HG03571 (cell line): Measurements from ENCODE around the gene ZSCAN18.
"Not testable (repeated sequence)": the region's sequence is repeated elsewhere in the genome, so short reads cannot be mapped to it uniquely, and the experiment has no call there.

Experiments used
- ATAC-seq: cut with Tn5 transposase; IDR thresholded peaks from one replicate; pipeline ENCODE4 v1.9.1; 2021; ENCODE audit not compliant: unreplicated experiment

The ZSCAN18 gene

DNA sequence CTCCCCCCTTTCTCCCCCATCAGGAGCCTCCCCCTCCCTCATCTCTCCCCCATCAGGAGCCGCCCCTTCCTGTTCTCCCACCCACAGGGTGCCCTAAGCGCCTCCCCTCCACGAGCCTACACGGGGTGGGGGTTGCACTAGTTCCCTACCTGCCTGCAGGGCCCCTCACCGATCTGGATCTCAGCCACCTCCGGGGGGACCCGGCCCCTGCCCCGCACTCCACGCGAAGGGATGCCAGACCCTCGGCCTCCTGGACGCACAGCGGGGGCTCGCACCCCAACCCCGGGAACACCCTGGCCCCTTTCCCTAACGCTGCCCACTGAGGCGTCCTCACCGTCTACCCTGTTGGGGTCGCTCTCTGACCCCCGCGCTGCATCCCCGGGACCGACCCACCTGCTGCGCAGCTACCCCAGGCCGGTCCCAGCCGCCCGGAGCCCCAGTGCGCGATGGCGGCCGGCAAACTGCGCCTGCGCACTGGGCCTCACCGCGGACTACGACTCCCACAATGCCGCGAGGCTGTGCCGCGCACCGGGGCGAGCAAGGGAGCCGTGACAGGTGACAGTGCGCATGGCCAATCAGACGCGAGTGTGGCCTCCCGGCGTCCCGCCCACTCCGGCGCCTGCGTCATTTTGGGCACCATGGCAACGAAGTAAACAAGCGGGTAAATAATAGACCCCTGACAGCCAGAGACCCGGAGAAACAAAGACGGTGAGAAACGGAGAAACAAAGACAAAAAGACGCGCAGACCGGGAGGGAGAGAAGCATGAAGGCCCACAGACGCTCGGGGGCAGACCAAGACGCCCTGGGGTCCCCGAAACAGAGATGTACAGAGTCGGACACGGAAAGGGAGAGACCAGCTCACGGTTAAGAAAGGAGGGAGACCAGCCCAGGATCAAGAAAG lies at the start of gene ZSCAN18:
Gene ZSCAN18, minus strand, starts transcription at position 451 of the 901 bp plus-strand sequence. CDS start 7,964 bp downstream, outside the sequence.
- ATAC-seq: peak; percentile 59

GRCh38 chr19:58147475-58147874 lies 49.4 kb upstream of the ZSCAN18 start:
- ATAC-seq: not testable (repeated sequence)

DNA sequence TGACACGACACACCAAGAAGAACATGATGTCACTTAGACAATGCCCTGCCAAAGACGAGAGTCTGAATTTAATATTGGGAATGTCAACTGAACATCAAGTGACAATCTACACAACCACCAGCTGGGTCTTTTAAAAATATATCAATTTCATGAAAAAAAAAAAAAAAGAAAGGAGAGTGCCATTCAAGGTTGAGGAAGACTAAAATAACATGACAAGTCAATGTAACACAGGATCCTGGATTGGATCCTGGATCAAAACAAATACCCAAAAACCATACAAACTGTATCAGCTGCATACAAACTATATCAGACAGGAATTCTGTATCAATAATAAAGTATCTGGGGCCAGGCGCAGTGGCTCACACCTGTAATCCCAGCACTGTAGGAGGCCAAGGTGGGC lies 47.8 kb upstream of the ZSCAN18 start:
- no peak for ATAC-seq

- no peak for ATAC-seq
Observed at GRCh38 chr19:58134244-58134643, 36.2 kb upstream of the ZSCAN18 start.

DNA sequence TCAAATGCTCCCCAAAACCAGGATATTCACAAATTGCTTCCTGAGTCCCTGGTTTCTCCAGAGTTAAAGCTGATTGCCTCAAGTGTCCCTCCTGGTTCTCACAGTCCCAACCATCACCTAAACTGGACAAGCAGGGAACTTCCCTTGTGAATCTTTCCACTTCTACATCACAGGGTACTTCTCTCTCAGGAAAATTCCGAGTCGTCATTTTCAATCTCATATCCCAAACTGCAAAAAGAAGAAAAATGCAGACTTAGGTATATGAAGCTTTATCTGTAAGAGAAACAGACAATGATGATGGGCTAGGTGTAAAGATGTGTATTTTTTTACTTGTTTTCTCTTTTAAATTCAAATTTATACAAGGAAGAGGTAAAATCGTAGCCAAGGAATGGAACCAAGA lies 31.3 kb upstream of the ZSCAN18 start:
- no peak for ATAC-seq

DNA sequence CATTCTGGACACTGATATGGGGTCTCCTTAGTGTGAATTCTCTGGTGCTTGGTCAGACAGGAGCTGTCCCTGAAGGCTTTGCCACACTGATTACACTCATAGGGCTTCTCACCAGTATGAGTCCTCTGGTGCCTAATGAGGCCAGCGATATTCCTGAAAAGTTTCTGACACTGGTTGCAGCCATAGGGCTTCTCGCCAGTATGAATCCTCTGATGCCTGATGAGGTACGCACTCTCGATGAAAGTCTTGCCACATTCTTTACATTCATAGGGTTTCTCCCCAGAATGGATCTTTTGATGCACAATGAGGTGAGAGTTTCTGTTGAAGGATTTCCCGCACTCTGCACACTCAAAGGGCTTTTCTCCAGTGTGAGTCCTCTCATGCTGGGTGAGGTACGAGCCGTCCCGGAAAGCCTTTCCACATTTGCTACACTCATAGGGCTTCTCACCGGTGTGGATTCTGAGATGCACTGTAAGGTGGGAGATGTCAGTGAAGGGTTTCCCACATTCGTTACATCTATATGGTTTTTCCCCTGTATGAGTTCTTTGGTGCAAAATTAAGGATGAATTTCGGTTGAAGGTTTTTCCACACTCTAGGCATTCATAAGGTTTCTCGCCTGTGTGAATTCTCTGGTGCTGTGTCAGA lies 30.1 kb upstream of the ZSCAN18 start:
- no peak for ATAC-seq

DNA sequence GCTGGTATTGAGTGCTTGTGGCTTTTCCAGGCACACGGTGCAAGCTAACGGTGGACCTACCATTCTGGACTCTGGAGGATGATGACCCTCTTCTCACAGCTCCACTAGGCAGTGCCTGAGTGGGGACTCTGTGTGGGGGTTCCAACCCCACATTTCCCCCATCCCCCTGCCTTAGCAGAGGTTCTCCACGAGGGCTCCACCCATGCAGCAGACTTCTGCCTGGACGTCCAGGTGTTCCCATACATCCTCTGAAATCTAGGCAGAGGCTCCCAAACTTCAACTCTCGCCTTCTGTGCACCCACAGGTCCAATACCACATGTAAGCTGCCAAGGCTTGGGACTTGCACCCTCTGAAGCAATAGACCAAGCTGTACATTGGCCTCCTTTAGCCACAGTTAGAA lies 25.3 kb upstream of the ZSCAN18 start:
- no peak for ATAC-seq

- no peak for ATAC-seq
Observed at GRCh38 chr19:58118979-58119733, 21.1 kb upstream of the ZSCAN18 start.

GRCh38 chr19:58117841-58118575 lies 20.0 kb upstream of the ZSCAN18 start:
- ATAC-seq: no peak

GRCh38 chr19:58108546-58108817 lies 10.5 kb upstream of the ZSCAN18 start:
- ATAC-seq: no peak

- no peak for ATAC-seq
Observed at GRCh38 chr19:58107778-58108545, 9.9 kb upstream of the ZSCAN18 start.

DNA sequence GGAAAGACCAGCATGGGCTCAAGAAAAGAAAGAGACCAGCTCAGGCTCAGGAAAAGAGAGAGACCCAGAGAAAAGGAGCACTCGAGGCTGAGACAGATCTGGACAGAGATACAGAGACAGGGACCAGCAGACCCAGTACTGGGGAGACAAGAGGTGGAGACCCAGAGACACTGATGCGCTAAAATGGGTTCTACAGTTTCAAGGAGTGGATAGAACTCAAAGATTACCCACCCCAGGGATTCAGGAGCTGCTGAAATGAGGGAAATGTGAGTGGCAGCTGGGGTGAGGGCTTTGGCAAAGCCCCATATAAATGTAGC lies 609 bp upstream of the ZSCAN18 start:
- no peak for ATAC-seq

GRCh38 chr19:58097349-58097748 lies 682 bp downstream of the ZSCAN18 start:
- no peak for ATAC-seq

DNA sequence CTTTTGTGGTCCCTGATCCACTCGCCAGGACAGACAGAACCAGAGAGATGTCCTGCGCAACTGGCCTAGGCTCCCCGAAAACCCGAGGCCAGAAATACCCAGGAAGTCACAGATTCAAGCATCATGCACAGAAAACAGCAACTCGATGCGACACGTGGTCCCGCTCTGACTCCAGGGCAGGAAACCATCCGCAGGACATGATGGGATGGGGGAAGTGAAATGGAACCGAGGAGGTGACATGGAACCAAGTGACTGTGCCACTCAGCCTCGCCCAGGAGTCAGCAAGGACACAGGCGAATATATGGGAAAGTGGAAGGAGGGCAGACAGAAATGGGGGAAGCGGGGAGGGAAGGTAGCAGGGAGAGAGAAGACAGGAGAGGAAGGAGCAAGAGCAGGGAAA lies 1.1 kb downstream of the ZSCAN18 start:
- no peak for ATAC-seq

DNA sequence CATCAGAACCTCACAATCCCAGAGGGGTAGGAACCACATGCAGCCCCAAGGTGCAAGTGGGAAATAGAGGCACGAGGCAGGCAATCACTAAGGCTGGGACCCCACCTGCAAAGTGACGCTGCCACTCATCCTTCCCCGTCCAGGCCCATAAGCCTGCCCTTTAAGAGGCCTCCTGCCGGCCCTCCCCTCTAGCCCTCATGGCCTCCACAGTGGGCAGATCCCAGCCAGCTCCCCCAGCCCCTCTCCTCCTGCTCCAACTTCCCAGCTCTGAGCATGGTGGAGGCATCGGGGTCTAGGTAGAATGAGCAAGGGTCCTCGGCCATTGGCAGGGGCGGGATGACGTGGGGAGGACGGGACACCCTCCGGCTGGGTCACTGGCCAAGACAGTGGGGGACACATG lies 2.7 kb downstream of the ZSCAN18 start:
- ATAC-seq: no peak

DNA sequence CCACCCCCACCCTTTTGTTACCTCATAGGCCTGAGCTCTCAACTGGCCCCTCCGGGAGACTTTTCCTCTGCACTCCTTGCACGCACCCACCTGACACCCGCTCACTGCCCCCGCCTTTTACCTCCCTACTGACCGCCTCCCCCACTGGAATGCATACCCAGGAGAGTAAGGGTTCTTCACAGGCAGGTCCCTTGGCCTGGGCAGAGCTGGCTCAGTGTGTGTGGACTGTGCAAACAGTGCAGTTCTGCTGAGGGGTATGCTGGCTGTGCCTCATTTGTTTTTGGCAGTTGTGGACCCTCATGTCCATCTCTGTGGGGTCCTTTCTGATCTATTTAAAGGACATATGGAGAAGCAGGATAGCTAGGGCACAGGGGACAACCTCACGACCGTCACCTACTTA lies 5.0 kb downstream of the ZSCAN18 start:
- no peak for ATAC-seq

- ATAC-seq: no peak
Observed at GRCh38 chr19:58091251-58091995, 6.6 kb downstream of the ZSCAN18 start.

- no peak for ATAC-seq
Observed at GRCh38 chr19:58089846-58090245, 8.2 kb downstream of the ZSCAN18 start.

DNA sequence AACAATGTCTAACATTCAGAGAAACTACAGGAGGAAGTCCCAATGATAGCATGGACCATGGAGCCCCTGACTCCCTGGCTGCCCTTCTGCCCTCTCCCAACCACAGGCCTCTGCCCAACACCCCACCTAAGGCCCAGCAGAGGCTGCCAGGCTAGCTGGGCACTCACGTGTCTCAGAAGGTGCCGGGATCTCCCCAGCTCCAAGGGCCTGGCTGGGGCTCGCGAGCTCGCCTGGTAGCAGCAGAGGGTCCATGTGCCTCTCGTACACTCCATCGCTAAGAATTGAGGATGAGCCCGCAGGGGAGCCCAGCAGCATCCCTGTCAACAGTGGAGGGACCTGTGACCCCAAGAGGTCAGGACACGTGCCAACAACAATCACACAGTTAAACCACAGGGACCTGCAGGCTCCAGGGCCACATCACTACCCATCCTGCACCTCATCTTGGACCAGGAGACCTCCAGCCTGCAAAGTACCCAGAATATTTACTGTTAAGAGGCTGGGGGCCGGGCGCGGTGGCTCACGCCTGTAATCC lies 9.4 kb downstream of the ZSCAN18 start:
- ATAC-seq: no peak
